ENCODE data around the gene ARMH2.

ARMH2 gene

DNA sequence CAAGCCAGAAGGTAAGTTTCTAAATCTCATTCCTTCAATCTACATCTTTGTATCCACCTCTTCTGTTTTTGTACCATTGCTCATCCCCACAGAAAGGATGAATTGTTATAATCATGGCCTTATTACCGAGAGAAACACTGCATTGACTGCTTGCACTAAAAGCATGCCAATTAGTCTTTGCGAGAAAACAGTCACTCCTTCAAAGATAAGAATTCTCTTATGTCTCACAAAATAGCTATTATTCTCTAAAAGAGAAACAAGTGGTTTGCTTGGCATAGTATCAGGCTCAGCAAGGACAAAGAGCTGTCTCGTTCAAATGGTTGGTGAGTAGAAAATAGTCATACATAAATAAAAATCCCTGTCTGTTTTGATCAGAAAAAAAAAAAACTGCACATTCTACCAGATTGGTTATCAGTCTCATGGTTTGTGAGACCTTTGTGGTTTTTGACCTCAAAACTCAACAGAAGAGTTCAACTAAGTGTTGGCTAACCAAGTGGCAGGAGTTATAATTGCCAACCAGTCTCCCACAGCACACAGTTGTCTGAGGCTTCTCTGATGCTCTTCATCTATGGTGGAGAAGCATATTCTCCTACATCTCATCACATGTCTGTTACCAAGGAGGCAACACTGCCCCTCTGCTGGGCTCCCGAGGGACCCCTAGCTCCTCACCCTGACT lies 35.1 kb upstream of the ARMH2 start:
- no peaks in the 10 kb centered on the region for H3K4me1 ChIP-seq (ENCODE audit: control insufficient read depth in 1 of 2, insufficient read depth in 2 of 2, low read length in 2 of 2)
- no peaks in the 10 kb centered on the region for H3K36me3 ChIP-seq (ENCODE audit: control insufficient read depth in 1 of 2, insufficient read depth in 2 of 2, low read length in 2 of 2)
- no peaks in the 10 kb centered on the region for H3K27me3 ChIP-seq (ENCODE audit: control insufficient read depth in 1 of 2, insufficient read depth in 2 of 2, low read length in 2 of 2)
- H3K9ac ChIP-seq (ENCODE audit: low read depth in 1 of 2, low read length in 2 of 2) = no peak overlapping the region
- no peak overlapping the region for H3K4me3 ChIP-seq (ENCODE audit: low read depth in 1 of 2, low read length in 2 of 2)
- no peak overlapping the region for H3K27ac ChIP-seq (ENCODE audit: low read depth, low read length)
- no peaks in the 10 kb centered on the region for H3K9me3 ChIP-seq (ENCODE audit: control insufficient read depth in 1 of 2, low read length in 2 of 2)

DNA sequence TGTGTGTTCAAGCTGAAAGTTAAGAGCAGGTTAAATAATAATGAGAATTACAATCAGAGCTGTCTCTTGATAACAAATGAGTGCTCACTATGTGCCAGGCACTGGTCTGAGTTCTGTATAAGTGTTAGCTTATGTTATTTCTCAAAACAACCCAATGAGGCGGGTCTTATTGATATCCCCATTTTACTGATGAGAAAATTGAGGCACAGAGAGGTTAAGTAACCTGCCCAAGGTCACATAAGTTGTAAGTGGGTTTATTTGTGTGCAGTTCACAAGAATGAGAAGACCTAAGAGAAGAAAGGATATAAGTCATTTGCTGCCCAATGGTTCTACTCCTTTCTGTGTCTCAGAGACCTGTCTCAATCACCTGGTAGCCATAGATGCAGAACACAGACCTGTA lies 34.1 kb upstream of the ARMH2 start:
- Histone ChIP-seq H3K4me3 (ENCODE audit: low read depth in 1 of 2, low read length in 2 of 2) (no peak overlapping the region), H3K4me1 (ENCODE audit: control insufficient read depth in 1 of 2, insufficient read depth in 2 of 2, low read length in 2 of 2) (no peaks in the 10 kb centered on the region), H3K9me3 (ENCODE audit: control insufficient read depth in 1 of 2, low read length in 2 of 2) (no peaks in the 10 kb centered on the region), H3K27me3 (ENCODE audit: control insufficient read depth in 1 of 2, insufficient read depth in 2 of 2, low read length in 2 of 2) (no peaks in the 10 kb centered on the region), H3K9ac (ENCODE audit: low read depth in 1 of 2, low read length in 2 of 2) (no peak overlapping the region), H3K27ac (ENCODE audit: low read depth, low read length) (no peak overlapping the region), H3K36me3 (ENCODE audit: control insufficient read depth in 1 of 2, insufficient read depth in 2 of 2, low read length in 2 of 2) (no peaks in the 10 kb centered on the region)

DNA sequence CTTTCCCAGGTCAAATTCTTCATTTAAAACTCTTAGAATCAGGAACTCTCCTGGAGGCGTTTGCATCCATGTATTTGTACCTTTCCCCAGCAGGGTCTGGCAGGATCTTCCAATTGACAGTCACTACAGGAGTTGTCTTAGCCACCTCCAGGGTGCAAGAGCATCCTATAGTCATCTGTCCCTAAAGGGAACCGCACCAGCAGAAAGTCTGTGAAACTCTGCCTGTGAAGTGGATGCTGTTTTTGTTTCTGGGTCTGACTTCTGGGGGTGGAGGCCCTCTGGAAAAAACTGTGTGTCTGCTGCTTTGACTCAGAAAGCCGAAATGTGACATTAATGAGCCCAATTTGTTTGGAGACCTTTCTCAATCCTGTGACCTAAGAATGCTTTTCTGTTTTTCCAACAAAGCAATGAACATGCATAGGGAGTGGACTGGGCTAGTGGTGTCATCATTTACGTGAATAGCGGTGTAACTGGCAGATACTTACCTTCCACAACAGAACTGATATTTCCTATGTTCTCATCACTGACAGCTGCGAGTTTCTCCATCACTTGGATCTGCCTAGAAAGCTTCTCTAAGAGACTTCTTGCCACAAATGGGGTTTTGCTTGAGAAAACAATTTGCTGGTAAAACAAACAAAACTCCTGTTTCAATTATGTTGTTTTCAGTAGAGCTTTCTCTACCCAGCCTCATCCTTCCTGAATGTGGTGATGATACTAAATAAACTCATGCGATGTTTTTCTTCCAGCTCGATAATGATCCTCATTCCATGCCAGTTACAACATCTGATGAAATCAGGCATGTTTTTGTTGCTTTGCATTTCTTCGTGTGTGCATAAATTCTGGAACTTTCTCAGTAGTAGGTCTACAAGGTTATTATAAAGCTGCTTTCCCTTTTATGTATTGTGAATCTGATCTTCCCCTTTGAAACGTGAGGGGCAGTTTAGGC lies 33.3 kb upstream of the ARMH2 start:
- Histone ChIP-seq H3K4me1 (ENCODE audit: control insufficient read depth in 1 of 2, insufficient read depth in 2 of 2, low read length in 2 of 2) (no peaks in the 10 kb centered on the region), H3K4me3 (ENCODE audit: low read depth in 1 of 2, low read length in 2 of 2) (no peak overlapping the region), H3K27me3 (ENCODE audit: control insufficient read depth in 1 of 2, insufficient read depth in 2 of 2, low read length in 2 of 2) (no peaks in the 10 kb centered on the region), H3K9ac (ENCODE audit: low read depth in 1 of 2, low read length in 2 of 2) (no peak overlapping the region), H3K36me3 (ENCODE audit: control insufficient read depth in 1 of 2, insufficient read depth in 2 of 2, low read length in 2 of 2) (no peaks in the 10 kb centered on the region), H3K27ac (ENCODE audit: low read depth, low read length) (no peak overlapping the region), H3K9me3 (ENCODE audit: control insufficient read depth in 1 of 2, low read length in 2 of 2) (no peaks in the 10 kb centered on the region)

- Histone ChIP-seq H3K27ac (ENCODE audit: low read depth, low read length) (no peak overlapping the region), H3K4me3 (ENCODE audit: low read depth in 1 of 2, low read length in 2 of 2) (no peak overlapping the region), H3K27me3 (ENCODE audit: control insufficient read depth in 1 of 2, insufficient read depth in 2 of 2, low read length in 2 of 2) (no peaks in the 10 kb centered on the region), H3K9me3 (ENCODE audit: control insufficient read depth in 1 of 2, low read length in 2 of 2) (no peaks in the 10 kb centered on the region), H3K9ac (ENCODE audit: low read depth in 1 of 2, low read length in 2 of 2) (no peak overlapping the region), H3K4me1 (ENCODE audit: control insufficient read depth in 1 of 2, insufficient read depth in 2 of 2, low read length in 2 of 2) (no peaks in the 10 kb centered on the region), H3K36me3 (ENCODE audit: control insufficient read depth in 1 of 2, insufficient read depth in 2 of 2, low read length in 2 of 2) (no peaks in the 10 kb centered on the region)
These were observed 30.9 kb upstream of the ARMH2 start for GRCh38 chr6:24829657-24830056.

GRCh38 chr6:24827970-24828369 lies 29.3 kb upstream of the ARMH2 start:
- H3K9me3 ChIP-seq (ENCODE audit: control insufficient read depth in 1 of 2, low read length in 2 of 2) = no peaks in the 10 kb centered on the region
- no peak overlapping the region for H3K9ac ChIP-seq (ENCODE audit: low read depth in 1 of 2, low read length in 2 of 2)
- no peaks in the 10 kb centered on the region for H3K27me3 ChIP-seq (ENCODE audit: control insufficient read depth in 1 of 2, insufficient read depth in 2 of 2, low read length in 2 of 2)
- no peak overlapping the region for H3K27ac ChIP-seq (ENCODE audit: low read depth, low read length)
- no peaks in the 10 kb centered on the region for H3K4me1 ChIP-seq (ENCODE audit: control insufficient read depth in 1 of 2, insufficient read depth in 2 of 2, low read length in 2 of 2)
- no peaks in the 10 kb centered on the region for H3K36me3 ChIP-seq (ENCODE audit: control insufficient read depth in 1 of 2, insufficient read depth in 2 of 2, low read length in 2 of 2)
- no peak overlapping the region for H3K4me3 ChIP-seq (ENCODE audit: low read depth in 1 of 2, low read length in 2 of 2)

- no peak overlapping the region for H3K27ac ChIP-seq (ENCODE audit: low read depth, low read length)
- H3K36me3 ChIP-seq (ENCODE audit: control insufficient read depth in 1 of 2, insufficient read depth in 2 of 2, low read length in 2 of 2) = no peaks in the 10 kb centered on the region
- H3K27me3 ChIP-seq (ENCODE audit: control insufficient read depth in 1 of 2, insufficient read depth in 2 of 2, low read length in 2 of 2) = no peaks in the 10 kb centered on the region
- no peaks in the 10 kb centered on the region for H3K9me3 ChIP-seq (ENCODE audit: control insufficient read depth in 1 of 2, low read length in 2 of 2)
- H3K9ac ChIP-seq (ENCODE audit: low read depth in 1 of 2, low read length in 2 of 2) = no peak overlapping the region
- no peaks in the 10 kb centered on the region for H3K4me1 ChIP-seq (ENCODE audit: control insufficient read depth in 1 of 2, insufficient read depth in 2 of 2, low read length in 2 of 2)
- H3K4me3 ChIP-seq (ENCODE audit: low read depth in 1 of 2, low read length in 2 of 2) = no peak overlapping the region
These were observed 28.4 kb upstream of the ARMH2 start for GRCh38 chr6:24827162-24827561.

- Histone ChIP-seq H3K27me3 (ENCODE audit: control insufficient read depth in 1 of 2, insufficient read depth in 2 of 2, low read length in 2 of 2) (no peaks in the 10 kb centered on the region), H3K9ac (ENCODE audit: low read depth in 1 of 2, low read length in 2 of 2) (no peak overlapping the region), H3K4me1 (ENCODE audit: control insufficient read depth in 1 of 2, insufficient read depth in 2 of 2, low read length in 2 of 2) (no peaks in the 10 kb centered on the region), H3K27ac (ENCODE audit: low read depth, low read length) (no peak overlapping the region), H3K36me3 (ENCODE audit: control insufficient read depth in 1 of 2, insufficient read depth in 2 of 2, low read length in 2 of 2) (no peaks in the 10 kb centered on the region), H3K9me3 (ENCODE audit: control insufficient read depth in 1 of 2, low read length in 2 of 2) (no peaks in the 10 kb centered on the region), H3K4me3 (ENCODE audit: low read depth in 1 of 2, low read length in 2 of 2) (no peak overlapping the region)
These were observed 26.5 kb upstream of the ARMH2 start for GRCh38 chr6:24825130-24825630.

DNA sequence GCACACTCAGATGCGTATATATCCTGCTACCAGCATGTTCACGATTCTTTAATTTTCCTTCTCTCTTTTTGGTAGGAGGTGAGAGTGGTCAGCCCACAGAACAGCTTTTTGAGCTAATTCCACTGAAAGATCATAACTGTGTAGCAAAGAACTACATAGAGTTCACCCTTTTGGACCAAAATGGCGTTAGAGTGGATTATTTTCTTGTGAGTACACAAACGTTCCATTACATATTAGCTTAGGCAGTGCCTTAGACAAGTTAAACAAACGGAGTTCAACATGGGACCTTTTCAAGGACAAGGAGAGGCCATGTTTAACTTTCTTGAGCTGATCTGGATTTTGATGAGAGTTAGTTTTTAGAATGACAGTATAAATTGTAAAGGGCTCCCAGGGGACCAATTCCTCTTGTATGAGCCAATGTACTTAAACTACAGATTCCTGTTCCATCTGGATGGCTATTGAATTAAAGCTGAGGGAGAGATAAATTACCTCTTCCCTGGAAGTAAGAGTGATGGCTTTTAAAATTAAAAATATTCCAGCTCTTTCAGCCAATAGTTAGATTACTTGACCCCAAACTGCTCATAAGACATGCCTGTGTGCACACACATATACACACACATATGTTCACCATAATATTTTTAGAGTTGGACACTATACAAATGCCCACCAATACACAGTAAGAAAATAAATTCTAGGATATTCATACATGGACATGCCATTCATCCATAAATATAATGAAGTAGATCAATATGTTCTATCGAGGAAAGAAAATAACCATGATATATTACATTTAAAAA lies 25.6 kb upstream of the ARMH2 start:
- no peaks in the 10 kb centered on the region for H3K9me3 ChIP-seq (ENCODE audit: control insufficient read depth in 1 of 2, low read length in 2 of 2)
- H3K4me1 ChIP-seq (ENCODE audit: control insufficient read depth in 1 of 2, insufficient read depth in 2 of 2, low read length in 2 of 2) = no peaks in the 10 kb centered on the region
- no peak overlapping the region for H3K4me3 ChIP-seq (ENCODE audit: low read depth in 1 of 2, low read length in 2 of 2)
- H3K27me3 ChIP-seq (ENCODE audit: control insufficient read depth in 1 of 2, insufficient read depth in 2 of 2, low read length in 2 of 2) = no peaks in the 10 kb centered on the region
- no peak overlapping the region for H3K9ac ChIP-seq (ENCODE audit: low read depth in 1 of 2, low read length in 2 of 2)
- no peaks in the 10 kb centered on the region for H3K36me3 ChIP-seq (ENCODE audit: control insufficient read depth in 1 of 2, insufficient read depth in 2 of 2, low read length in 2 of 2)
- H3K27ac ChIP-seq (ENCODE audit: low read depth, low read length) = no peak overlapping the region

DNA sequence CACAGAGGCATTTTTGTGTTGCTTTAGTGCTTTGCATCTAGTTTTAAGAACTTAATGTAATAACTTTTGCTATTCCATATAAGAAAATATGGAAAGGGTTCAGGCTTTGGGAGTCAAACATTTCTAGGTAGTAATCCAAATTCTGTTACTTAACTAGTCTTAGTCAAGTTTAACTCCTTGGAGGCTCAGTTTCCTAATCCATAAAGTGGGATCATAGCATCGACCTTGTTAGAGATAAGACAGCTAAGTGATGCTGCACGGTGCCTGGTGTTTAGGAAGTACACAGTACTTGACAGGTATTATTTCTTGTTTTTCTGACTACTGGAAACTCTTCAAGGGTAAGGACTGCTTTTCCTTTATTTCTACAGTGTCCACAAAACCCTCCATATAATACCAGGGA lies 24.5 kb upstream of the ARMH2 start:
- Histone ChIP-seq H3K36me3 (ENCODE audit: control insufficient read depth in 1 of 2, insufficient read depth in 2 of 2, low read length in 2 of 2) (no peaks in the 10 kb centered on the region), H3K27me3 (ENCODE audit: control insufficient read depth in 1 of 2, insufficient read depth in 2 of 2, low read length in 2 of 2) (no peaks in the 10 kb centered on the region), H3K4me1 (ENCODE audit: control insufficient read depth in 1 of 2, insufficient read depth in 2 of 2, low read length in 2 of 2) (no peaks in the 10 kb centered on the region), H3K9ac (ENCODE audit: low read depth in 1 of 2, low read length in 2 of 2) (no peak overlapping the region), H3K4me3 (ENCODE audit: low read depth in 1 of 2, low read length in 2 of 2) (no peak overlapping the region), H3K27ac (ENCODE audit: low read depth, low read length) (no peak overlapping the region), H3K9me3 (ENCODE audit: control insufficient read depth in 1 of 2, low read length in 2 of 2) (no peaks in the 10 kb centered on the region)

DNA sequence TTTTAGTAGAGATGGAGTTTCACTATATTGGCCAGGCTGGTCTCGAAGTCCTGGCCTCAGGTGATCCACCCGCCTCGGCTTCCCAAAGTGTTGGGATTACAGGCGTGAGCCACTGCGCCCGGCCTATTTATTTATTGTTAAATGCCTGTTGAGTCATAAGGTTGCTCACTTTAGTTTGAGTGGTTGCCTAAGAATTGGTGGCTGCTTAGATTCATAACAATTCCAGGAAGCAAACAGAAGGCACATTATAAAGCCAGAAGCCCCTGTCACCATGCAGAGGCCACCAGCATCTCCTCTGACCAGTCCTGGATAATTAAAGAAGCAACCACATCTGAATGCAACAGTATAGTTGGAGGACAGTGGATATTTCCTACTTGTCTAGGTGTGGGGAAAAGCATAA lies 24.0 kb upstream of the ARMH2 start:
- Histone ChIP-seq H3K4me1 (ENCODE audit: control insufficient read depth in 1 of 2, insufficient read depth in 2 of 2, low read length in 2 of 2) (no peaks in the 10 kb centered on the region), H3K27ac (ENCODE audit: low read depth, low read length) (no peak overlapping the region), H3K9me3 (ENCODE audit: control insufficient read depth in 1 of 2, low read length in 2 of 2) (no peaks in the 10 kb centered on the region), H3K9ac (ENCODE audit: low read depth in 1 of 2, low read length in 2 of 2) (no peak overlapping the region), H3K4me3 (ENCODE audit: low read depth in 1 of 2, low read length in 2 of 2) (no peak overlapping the region), H3K27me3 (ENCODE audit: control insufficient read depth in 1 of 2, insufficient read depth in 2 of 2, low read length in 2 of 2) (no peaks in the 10 kb centered on the region), H3K36me3 (ENCODE audit: control insufficient read depth in 1 of 2, insufficient read depth in 2 of 2, low read length in 2 of 2) (no peaks in the 10 kb centered on the region)
